GM12878 (cell line): ENCODE results near the gene OLFML2B. TPM values are rescaled to one million over a fixed set of nuclear protein-coding genes. Genes with fewer than 3 reads are reported as not detected.

Experiments
- ATAC-seq: fragments of 200-7000 bp; cut with Tn5 transposase; 3 replicates; pipeline ENCODE4 v1.9.1; 2020; ENCODE audit warnings: mild to moderate bottlenecking, moderate library complexity
- BruUV-seq: library from RNA; stranded (reverse); fragments of 400-500 nt; replicated peaks from 2 replicates; lab custom pipeline; 2021; lab: Mats Ljungman, UMichigan
- CTCF ChIA-PET: fragments of 300-600 bp; sonication (Branson Sonifier 250); formaldehyde crosslinking; extraction: SDS; loops from one replicate; lab custom pipeline; 2021; ENCODE audit warnings: inconsistent platforms; lab: Yijun Ruan, JAX
- POLR2A ChIA-PET: fragments of 350-600 bp; formaldehyde crosslinking; extraction: SDS; loops from one replicate; lab custom pipeline; 2021; ENCODE audit warnings: inconsistent platforms; lab: Charles Lee
- RAD21 ChIA-PET: fragments of 300-600 bp; sonication (Branson Sonifier 250); formaldehyde crosslinking; loops from one replicate; lab custom pipeline; 2023; ENCODE audit warnings: antibody characterized with exemption; ENCODE audit not compliant: unreplicated experiment; lab: Charles Lee
- SMC1A ChIA-PET: fragments of 300-600 bp; sonication (Branson Sonifier 250); formaldehyde crosslinking; loops from one replicate; lab custom pipeline; 2023; ENCODE audit not compliant: unreplicated experiment, uncharacterized antibody; lab: Charles Lee
- DNase-seq: peaks from one replicate; pipeline ENCODE4 v3.0.0-alpha.2; 2011; ENCODE audit warnings: low read depth, low spot score
- FAIRE-seq: peaks from 3 replicates; lab custom pipeline; 2011; peaks lifted over from hg19 to GRCh38; lab: Jason Lieb, UNC
- H2AFZ ChIP-seq: 2 replicates; pipeline ENCODE4 v1.6.0; 2011; ENCODE audit warnings: low read depth, low read length, control low read depth; ENCODE audit not compliant: control insufficient read depth
- H3K27ac ChIP-seq: 2 replicates; pipeline ENCODE4 v1.5.1; 2011; ENCODE audit warnings: control low read depth; ENCODE audit not compliant: control insufficient read depth, insufficient read depth
- H3K27me3 ChIP-seq, 2 experiments: replicated peaks in 1 of 2; 2 replicates each; pipeline versions ENCODE4 v1.6.0 to v1.6.1; 2011; ENCODE audit warnings: low read length in 1 of 2; ENCODE audit not compliant: control insufficient read depth in 2 of 2, insufficient read depth in 2 of 2
- H3K36me3 ChIP-seq, 2 experiments: 2 replicates each; pipeline ENCODE4 v1.5.1; 2011; ENCODE audit warnings: low read length in 1 of 2; ENCODE audit not compliant: control insufficient read depth in 2 of 2, insufficient read depth in 2 of 2
- H3K4me1 ChIP-seq: 2 replicates; pipeline ENCODE4 v1.6.1; 2011; ENCODE audit warnings: mild to moderate bottlenecking, low read length, moderate library complexity, mixed read lengths; ENCODE audit not compliant: control insufficient read depth, insufficient read depth
- H3K4me2 ChIP-seq: 2 replicates; pipeline ENCODE4 v1.6.0; 2011; ENCODE audit warnings: control low read depth; ENCODE audit not compliant: control insufficient read depth, insufficient read depth
- H3K4me3 ChIP-seq: fragments of 200-600 bp; sonication (generic); 2 replicates; pipeline ENCODE4 v1.5.1; 2016
- H3K79me2 ChIP-seq: 2 replicates; pipeline ENCODE4 v1.6.0; 2011; ENCODE audit warnings: low read length; ENCODE audit not compliant: control insufficient read depth, insufficient read depth
- H3K9ac ChIP-seq: 2 replicates; pipeline ENCODE4 v1.8.0; 2011; ENCODE audit warnings: low read length, control low read depth, mixed read lengths; ENCODE audit not compliant: control insufficient read depth, insufficient read depth
- H3K9me3 ChIP-seq: replicated peaks from 3 replicates; pipeline ENCODE4 v1.5.1; 2011; ENCODE audit warnings: mild to moderate bottlenecking, low read length; ENCODE audit not compliant: control insufficient read depth, insufficient read depth
- H4K20me1 ChIP-seq: 2 replicates; pipeline ENCODE4 v1.6.0; 2011; ENCODE audit not compliant: control insufficient read depth, insufficient read depth
- FOS ChIP-seq: IDR thresholded peaks from 3 replicates; pipeline ENCODE4 v1.6.1; 2011; ENCODE audit warnings: borderline replicate concordance; ENCODE audit not compliant: insufficient read length; ENCODE audit errors: extremely low read depth
- MEF2B ChIP-seq: fragments of 450-650 bp; IDR thresholded peaks from 2 replicates; pipeline ENCODE4 v1.6.1; 2018; ENCODE audit warnings: mild to moderate bottlenecking, moderate library complexity; ENCODE audit not compliant: partially characterized antibody, poor library complexity, severe bottlenecking
- MXI1 ChIP-seq: fragments of 150-350 bp; IDR thresholded peaks from 2 replicates; pipeline ENCODE4 v1.6.1; 2011; ENCODE audit warnings: low read depth, mild to moderate bottlenecking, inconsistent platforms, low read length, improper control_type of control experiment
- NR2C1 ChIP-seq: fragments of 450-650 bp; IDR thresholded peaks from 2 replicates; pipeline ENCODE4 v1.6.1; 2017; ENCODE audit warnings: antibody characterized with exemption, mild to moderate bottlenecking, moderate library complexity
- RB1 ChIP-seq: fragments of 450-650 bp; formaldehyde crosslinking; IDR thresholded peaks from 2 replicates; pipeline ENCODE4 v1.6.1; 2017; ENCODE audit warnings: mild to moderate bottlenecking, borderline replicate concordance
- SIX5 ChIP-seq: IDR thresholded peaks from 2 replicates; pipeline ENCODE4 v1.6.1; 2011; ENCODE audit warnings: mild to moderate bottlenecking, low read depth, low read length, moderate library complexity; ENCODE audit not compliant: severe bottlenecking
- SMARCA5 ChIP-seq: fragments of 450-650 bp; IDR thresholded peaks from 2 replicates; pipeline ENCODE4 v1.6.1; 2017; ENCODE audit warnings: mild to moderate bottlenecking
- ZNF207 ChIP-seq: fragments of 450-650 bp; IDR thresholded peaks from 2 replicates; pipeline ENCODE4 v1.6.1; 2014; ENCODE audit warnings: antibody characterized with exemption, mild to moderate bottlenecking, borderline replicate concordance
- ZNF217 ChIP-seq: fragments of 450-650 bp; IDR thresholded peaks from 2 replicates; pipeline ENCODE4 v1.6.1; 2017; ENCODE audit warnings: antibody characterized with exemption, mild to moderate bottlenecking
- ZNF24 ChIP-seq: fragments of 450-650 bp; IDR thresholded peaks from 2 replicates; pipeline ENCODE4 v1.6.1; 2017; ENCODE audit warnings: antibody characterized with exemption, mild to moderate bottlenecking
- ZNF384 ChIP-seq: IDR thresholded peaks from 2 replicates; pipeline ENCODE4 v1.6.1; 2012; ENCODE audit warnings: low read depth, mild to moderate bottlenecking, low read length, improper control_type of control experiment, borderline replicate concordance
- WGBS: methylation state at CpG from one replicate; pipeline ENCODE4 v1.1.6; 2016; ENCODE audit warnings: low lambda C conversion rate; ENCODE audit not compliant: insufficient replicate concordance, insufficient coverage; ENCODE audit errors: missing lambda C conversion rate; 5-methylcytosine and 5-hydroxymethylcytosine counted together
- in situ Hi-C: fragments of 300-500 bp; cut with MboI; formaldehyde crosslinking; loops from 9 replicates; pipeline ENCODE4 v1.14.3; 2018; ENCODE audit warnings: mixed read lengths
- intact Hi-C: fragments of 100-400 bp; cut with micrococcal nuclease; formaldehyde crosslinking; loops from one replicate; pipeline ENCODE4 v1.14.2; 2022; ENCODE audit not compliant: unreplicated experiment
- polyA plus RNA-seq, 11 experiments: library from polyadenylated mRNA; depleted of rRNA in 4 of 11; unstranded in 6 of 11; stranded (reverse) in 5 of 11; fragments of >200 nt; fragmentation: Nextera tagmentation in 4 of 11; fragmentation: Illumina TruSeq in 1 of 11; extraction: Ambion mirVana in 4 of 11; extraction: Trizol in 1 of 11; gene quantifications; 1 replicate in 1 of 11; 2 replicates in 10 of 11; pipeline versions ENCODE4 v1.2.1 to v1.2.3, GENCODE V29; 2011 to 2016; ENCODE audit warnings: inconsistent platforms in 2 of 11, missing spikeins in 2 of 11, low read depth in 1 of 11
- total RNA-seq, 4 experiments: library from RNA; depleted of rRNA in 3 of 4; stranded (reverse); fragments of >200 nt in 3 of 4; fragmentation: Illumina TruSeq in 1 of 4; extraction: Trizol in 1 of 4; gene quantifications; 2 replicates each; pipeline versions ENCODE4 v1.2.1 to v1.2.3, GENCODE V29; 2013 to 2021
- TF ChIP-seq, protein P1 (sequence below): fragments of 450-650 bp; formaldehyde crosslinking; IDR thresholded peaks from 2 replicates; pipeline ENCODE4 v1.5.0; 2022; ENCODE audit warnings: mild to moderate bottlenecking, missing genetic modification characterization
- TF ChIP-seq, protein P2 (sequence below): IDR thresholded peaks from 2 replicates; pipeline ENCODE4 v1.6.1; 2011; ENCODE audit warnings: mild to moderate bottlenecking, low read depth, low read length, moderate library complexity; ENCODE audit not compliant: insufficient replicate concordance
- TF ChIP-seq, protein P3 (sequence below): fragments of 450-650 bp; IDR thresholded peaks from 2 replicates; pipeline ENCODE4 v1.6.1; 2018; ENCODE audit warnings: mild to moderate bottlenecking, low read depth, moderate library complexity; ENCODE audit not compliant: partially characterized antibody
- TF ChIP-seq, protein P4 (sequence below): fragments of 450-650 bp; IDR thresholded peaks from 2 replicates; pipeline ENCODE4 v1.6.1; 2017; ENCODE audit warnings: mild to moderate bottlenecking, low read depth, inconsistent platforms; ENCODE audit not compliant: poor library complexity, severe bottlenecking

OLFML2B gene
- total and polyA plus RNA-seq, 10 of the 15 experiments (the other 5 are each of a cell fraction or from before 2014, with no cell fraction given), result not detected

DNA sequence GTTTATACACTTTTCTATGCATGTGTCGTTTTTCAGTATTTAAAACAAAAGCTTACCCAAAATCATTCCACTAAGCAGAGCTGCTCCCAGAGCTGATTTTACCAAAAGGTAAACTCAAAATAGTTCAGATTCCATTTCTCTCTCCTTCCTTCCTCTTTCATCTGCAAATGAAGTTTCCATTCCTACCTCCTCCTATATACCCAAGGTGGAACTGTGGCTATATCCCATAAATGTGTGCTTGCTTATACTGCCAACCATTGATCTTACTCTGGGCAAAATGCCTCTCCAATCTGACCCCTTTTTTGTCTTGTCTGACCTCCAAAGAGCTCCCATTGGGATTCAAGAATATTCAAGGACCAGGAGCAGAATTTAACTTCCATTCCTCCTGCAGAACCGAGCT is 9.5 kb downstream of the OLFML2B start:
- BruUV-seq, result no TSS peak
- Histone ChIP-seq H2AFZ (no peak overlapping the region), H3K9ac (no peak overlapping the region), H3K9me3 (peaks cover 4% of the 10 kb centered on the region; the same call in 2 of the 3 replicates), H4K20me1 (no peaks in the 10 kb centered on the region), H3K36me3 (no peaks in the 10 kb centered on the region), H3K79me2 (no peaks in the 10 kb centered on the region), H3K27me3 (peaks cover 0 to 4% of the 10 kb centered on the region in 2 experiments; a peak in 1 of 4 replicates), H3K4me1 (no peaks in the 10 kb centered on the region), H3K4me3 (no peak overlapping the region), H3K27ac (no peak overlapping the region), H3K4me2 (no peak overlapping the region)
- in situ Hi-C loops, result no loop called here
- DNase-seq, result no peak
- 0% methylated on average over 2 of the region's 2 CpGs for WGBS
- ChIA-PET RAD21 (no interaction called here), SMC1A (interaction anchor here (1.0 kb wide), 1 partner anchor 23 kb away, joined by 3 read pairs; no protein-coding TSS in a partner anchor), POLR2A (no interaction called here), CTCF (interaction anchor here (0.6 kb wide), 1 partner anchor 1568 kb away, joined by 3 read pairs; no protein-coding TSS in a partner anchor)
- FAIRE-seq, result no peak
- intact Hi-C loops, result no loop called here
- ATAC-seq, result no peak
- TF ChIP-seq, protein P1, sequence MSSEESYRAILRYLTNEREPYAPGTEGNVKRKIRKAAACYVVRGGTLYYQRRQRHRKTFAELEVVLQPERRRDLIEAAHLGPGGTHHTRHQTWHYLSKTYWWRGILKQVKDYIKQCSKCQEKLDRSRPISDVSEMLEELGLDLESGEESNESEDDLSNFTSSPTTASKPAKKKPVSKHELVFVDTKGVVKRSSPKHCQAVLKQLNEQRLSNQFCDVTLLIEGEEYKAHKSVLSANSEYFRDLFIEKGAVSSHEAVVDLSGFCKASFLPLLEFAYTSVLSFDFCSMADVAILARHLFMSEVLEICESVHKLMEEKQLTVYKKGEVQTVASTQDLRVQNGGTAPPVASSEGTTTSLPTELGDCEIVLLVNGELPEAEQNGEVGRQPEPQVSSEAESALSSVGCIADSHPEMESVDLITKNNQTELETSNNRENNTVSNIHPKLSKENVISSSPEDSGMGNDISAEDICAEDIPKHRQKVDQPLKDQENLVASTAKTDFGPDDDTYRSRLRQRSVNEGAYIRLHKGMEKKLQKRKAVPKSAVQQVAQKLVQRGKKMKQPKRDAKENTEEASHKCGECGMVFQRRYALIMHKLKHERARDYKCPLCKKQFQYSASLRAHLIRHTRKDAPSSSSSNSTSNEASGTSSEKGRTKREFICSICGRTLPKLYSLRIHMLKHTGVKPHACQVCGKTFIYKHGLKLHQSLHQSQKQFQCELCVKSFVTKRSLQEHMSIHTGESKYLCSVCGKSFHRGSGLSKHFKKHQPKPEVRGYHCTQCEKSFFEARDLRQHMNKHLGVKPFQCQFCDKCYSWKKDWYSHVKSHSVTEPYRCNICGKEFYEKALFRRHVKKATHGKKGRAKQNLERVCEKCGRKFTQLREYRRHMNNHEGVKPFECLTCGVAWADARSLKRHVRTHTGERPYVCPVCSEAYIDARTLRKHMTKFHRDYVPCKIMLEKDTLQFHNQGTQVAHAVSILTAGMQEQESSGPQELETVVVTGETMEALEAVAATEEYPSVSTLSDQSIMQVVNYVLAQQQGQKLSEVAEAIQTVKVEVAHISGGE (CRISPR knock-in tag), result no peak
- TF ChIP-seq NR2C1 (no peak), RB1 (no peak), MEF2B (no peak), ZNF384 (no peak), SMARCA5 (no peak), MXI1 (no peak), ZNF24 (no peak), FOS (no peak), SIX5 (no peak), ZNF217 (no peak), ZNF207 (no peak)
- TF ChIP-seq, protein P2, sequence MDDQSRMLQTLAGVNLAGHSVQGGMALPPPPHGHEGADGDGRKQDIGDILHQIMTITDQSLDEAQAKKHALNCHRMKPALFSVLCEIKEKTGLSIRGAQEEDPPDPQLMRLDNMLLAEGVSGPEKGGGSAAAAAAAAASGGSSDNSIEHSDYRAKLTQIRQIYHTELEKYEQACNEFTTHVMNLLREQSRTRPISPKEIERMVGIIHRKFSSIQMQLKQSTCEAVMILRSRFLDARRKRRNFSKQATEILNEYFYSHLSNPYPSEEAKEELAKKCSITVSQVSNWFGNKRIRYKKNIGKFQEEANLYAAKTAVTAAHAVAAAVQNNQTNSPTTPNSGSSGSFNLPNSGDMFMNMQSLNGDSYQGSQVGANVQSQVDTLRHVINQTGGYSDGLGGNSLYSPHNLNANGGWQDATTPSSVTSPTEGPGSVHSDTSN, result no peak
- TF ChIP-seq, protein P3, sequence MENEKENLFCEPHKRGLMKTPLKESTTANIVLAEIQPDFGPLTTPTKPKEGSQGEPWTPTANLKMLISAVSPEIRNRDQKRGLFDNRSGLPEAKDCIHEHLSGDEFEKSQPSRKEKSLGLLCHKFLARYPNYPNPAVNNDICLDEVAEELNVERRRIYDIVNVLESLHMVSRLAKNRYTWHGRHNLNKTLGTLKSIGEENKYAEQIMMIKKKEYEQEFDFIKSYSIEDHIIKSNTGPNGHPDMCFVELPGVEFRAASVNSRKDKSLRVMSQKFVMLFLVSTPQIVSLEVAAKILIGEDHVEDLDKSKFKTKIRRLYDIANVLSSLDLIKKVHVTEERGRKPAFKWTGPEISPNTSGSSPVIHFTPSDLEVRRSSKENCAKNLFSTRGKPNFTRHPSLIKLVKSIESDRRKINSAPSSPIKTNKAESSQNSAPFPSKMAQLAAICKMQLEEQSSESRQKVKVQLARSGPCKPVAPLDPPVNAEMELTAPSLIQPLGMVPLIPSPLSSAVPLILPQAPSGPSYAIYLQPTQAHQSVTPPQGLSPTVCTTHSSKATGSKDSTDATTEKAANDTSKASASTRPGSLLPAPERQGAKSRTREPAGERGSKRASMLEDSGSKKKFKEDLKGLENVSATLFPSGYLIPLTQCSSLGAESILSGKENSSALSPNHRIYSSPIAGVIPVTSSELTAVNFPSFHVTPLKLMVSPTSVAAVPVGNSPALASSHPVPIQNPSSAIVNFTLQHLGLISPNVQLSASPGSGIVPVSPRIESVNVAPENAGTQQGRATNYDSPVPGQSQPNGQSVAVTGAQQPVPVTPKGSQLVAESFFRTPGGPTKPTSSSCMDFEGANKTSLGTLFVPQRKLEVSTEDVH, result no peak
- TF ChIP-seq, protein P4, sequence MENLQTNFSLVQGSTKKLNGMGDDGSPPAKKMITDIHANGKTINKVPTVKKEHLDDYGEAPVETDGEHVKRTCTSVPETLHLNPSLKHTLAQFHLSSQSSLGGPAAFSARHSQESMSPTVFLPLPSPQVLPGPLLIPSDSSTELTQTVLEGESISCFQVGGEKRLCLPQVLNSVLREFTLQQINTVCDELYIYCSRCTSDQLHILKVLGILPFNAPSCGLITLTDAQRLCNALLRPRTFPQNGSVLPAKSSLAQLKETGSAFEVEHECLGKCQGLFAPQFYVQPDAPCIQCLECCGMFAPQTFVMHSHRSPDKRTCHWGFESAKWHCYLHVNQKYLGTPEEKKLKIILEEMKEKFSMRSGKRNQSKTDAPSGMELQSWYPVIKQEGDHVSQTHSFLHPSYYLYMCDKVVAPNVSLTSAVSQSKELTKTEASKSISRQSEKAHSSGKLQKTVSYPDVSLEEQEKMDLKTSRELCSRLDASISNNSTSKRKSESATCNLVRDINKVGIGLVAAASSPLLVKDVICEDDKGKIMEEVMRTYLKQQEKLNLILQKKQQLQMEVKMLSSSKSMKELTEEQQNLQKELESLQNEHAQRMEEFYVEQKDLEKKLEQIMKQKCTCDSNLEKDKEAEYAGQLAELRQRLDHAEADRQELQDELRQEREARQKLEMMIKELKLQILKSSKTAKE, result no peak
